Left lobe of liver (tissue), 2 donors: ENCODE measurements around the gene SLC5A12. TPM values are rescaled to one million over a fixed set of nuclear protein-coding genes. Genes with fewer than 3 reads are reported as not detected.
"Not testable (repeated sequence)": the region's sequence is repeated elsewhere in the genome, so short reads cannot be mapped to it uniquely, and the experiment has no call there.

Experiments used
- ATAC-seq: fragments of 200-7000 bp; cut with Tn5 transposase; one replicate; pipeline ENCODE4 v1.9.1; 2020; ENCODE audit warnings: mild to moderate bottlenecking, moderate library complexity
- DNase-seq: peaks from one replicate; pipeline ENCODE4 v3.0.0-alpha.2; 2020; ENCODE audit warnings: low spot score
- total RNA-seq: library from RNA; stranded (reverse); gene quantifications from one replicate; pipeline ENCODE4 v1.2.1, GENCODE V29; 2021
- donor health status: DM: no; HTN: no; CAD: no; lungs with moderate emphysema.
- donor health status: DM: no; HTN: yes; CAD: no.

Gene SLC5A12
- total RNA-seq, 1 donor from 2014 or later = 0.20 TPM

- ATAC-seq = no peak
Observed at GRCh38 chr11:26665036-26665435, 56.8 kb downstream of the SLC5A12 start.

GRCh38 chr11:26662916-26663315 lies 58.9 kb downstream of the SLC5A12 start:
- no peak for DNase-seq
- ATAC-seq = no peak

More at GRCh38 chr11:26665036-26665435, 56.8 kb downstream of the SLC5A12 start:
- DNase-seq = no peak

- no peak for ATAC-seq
- DNase-seq = no peak
Observed at GRCh38 chr11:26655287-26655686, 66.6 kb downstream of the SLC5A12 start.

- no peak for ATAC-seq
- DNase-seq = no peak
Observed at GRCh38 chr11:26651916-26652315, 69.9 kb downstream of the SLC5A12 start.

- DNase-seq = peak; percentile 50
- peak; percentile 98 for ATAC-seq
Observed at GRCh38 chr11:26649884-26650283, 72.0 kb downstream of the SLC5A12 start.

- DNase-seq, ATAC-seq: not testable (repeated sequence)
Observed at GRCh38 chr11:26643314-26643713, 78.5 kb downstream of the SLC5A12 start.

- DNase-seq (no peak), ATAC-seq (no peak)
Observed at GRCh38 chr11:26632691-26633159, 89.1 kb downstream of the SLC5A12 start.

- no peak for DNase-seq
- ATAC-seq = no peak
Observed at GRCh38 chr11:26626346-26626745, 95.5 kb downstream of the SLC5A12 start.

- no peak for DNase-seq
Observed at GRCh38 chr11:26623076-26623659, 98.7 kb downstream of the SLC5A12 start.

GRCh38 chr11:26622181-26622580 lies 99.7 kb downstream of the SLC5A12 start:
- ATAC-seq = no peak
- no peak for DNase-seq

More at GRCh38 chr11:26623076-26623659, 98.7 kb downstream of the SLC5A12 start:
- ATAC-seq = no peak

GRCh38 chr11:26621132-26621531 lies 100.7 kb downstream of the SLC5A12 start:
- ATAC-seq = no peak
- DNase-seq = no peak

- ATAC-seq (no peak), DNase-seq (no peak)
Observed at GRCh38 chr11:26620282-26621045, 101.4 kb downstream of the SLC5A12 start.

GRCh38 chr11:26618441-26618840 lies 103.4 kb downstream of the SLC5A12 start:
- DNase-seq (no peak), ATAC-seq (no peak)

Other genes starting within 250 kb of the SLC5A12 start
- gene MUC15, start 149.8 kb downstream of the SLC5A12 start, total RNA-seq = not detected